Inferior parietal cortex (tissue), 1 donor: ENCODE measurements around the gene EXOC8.

Experiments used
- DNase-seq: peaks from one replicate; pipeline ENCODE4 v3.0.0-alpha.2; 2016; ENCODE audit errors: extremely low spot score

EXOC8 gene

DNA sequence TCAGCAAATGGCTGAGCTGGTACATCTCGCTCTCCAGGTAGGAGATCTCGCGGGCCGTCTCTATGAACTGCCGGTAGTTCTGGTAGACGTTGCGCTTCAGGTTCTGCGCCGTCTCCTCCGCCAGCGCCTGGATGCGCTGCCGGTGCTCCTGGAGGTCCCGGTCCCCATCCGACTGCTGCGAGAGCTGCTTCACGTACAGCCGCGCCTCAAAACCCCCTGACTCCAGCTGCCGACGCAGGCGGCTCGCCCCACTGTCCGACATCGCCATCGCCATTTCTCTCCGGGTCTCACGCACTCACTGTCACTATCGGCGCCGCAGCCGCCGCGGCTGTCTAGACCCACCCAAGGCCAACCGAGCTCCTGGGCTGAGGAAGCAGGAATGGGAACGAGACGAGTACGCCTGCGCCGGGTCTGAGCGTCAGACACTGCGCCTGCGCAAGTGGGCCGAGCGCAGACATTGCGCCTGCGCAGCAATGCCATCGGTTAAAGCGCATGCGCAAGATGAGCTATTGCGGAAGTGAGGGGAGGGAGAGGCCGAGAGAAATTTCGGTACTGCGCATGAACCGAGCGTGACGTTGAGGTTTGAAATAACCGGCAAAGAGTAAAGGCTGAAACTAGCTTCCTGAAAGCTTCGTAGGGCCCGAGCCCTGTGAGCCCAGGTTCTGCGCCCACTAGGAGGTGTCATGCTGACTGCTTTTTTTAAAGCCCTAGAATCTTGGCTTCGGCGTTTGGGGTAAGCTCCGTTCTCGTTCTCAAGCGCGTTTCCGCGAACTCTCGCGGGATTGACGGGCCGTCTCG lies at the start of gene EXOC8:
Gene EXOC8 (minus strand): TSS at position 381 of the 798 bp plus-strand sequence. CDS start 107 bp downstream, at position 274.
- peak; percentile 100 for DNase-seq

DNA sequence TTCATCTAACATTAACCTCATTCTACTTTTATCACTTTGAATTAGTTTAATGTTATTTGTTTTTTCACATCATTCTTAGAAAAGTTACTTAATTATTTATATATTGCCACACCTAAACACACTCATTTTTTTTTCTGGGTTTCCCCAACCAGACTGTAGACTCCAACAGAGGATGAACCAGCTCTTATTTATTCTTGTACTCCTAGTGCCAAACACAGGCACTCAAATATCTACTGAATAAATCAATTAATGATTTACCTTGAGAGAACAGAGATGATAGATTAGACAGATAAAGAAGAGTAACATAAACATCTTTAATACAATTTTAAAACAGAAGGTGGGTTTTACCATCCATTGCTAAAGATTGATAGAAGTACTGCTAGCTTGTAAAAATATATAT lies 48.8 kb upstream of the EXOC8 start:
- DNase-seq: no peak

DNA sequence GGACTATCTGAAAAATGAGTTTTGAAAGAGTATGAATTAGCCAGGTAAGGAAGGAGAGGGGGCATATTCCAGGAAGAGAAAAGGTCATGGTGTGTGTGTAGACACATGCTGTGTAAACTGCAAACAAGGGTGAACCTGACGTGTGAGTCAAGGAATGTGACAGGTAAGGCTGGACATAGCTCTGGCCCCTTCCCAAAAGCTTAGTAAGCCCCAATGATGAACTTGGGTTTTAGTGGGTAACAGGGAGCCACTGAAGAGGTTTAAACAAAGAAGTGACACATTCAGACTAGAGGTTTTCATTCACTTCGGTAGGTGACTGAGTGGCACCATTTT lies 47.7 kb upstream of the EXOC8 start:
- no peak for DNase-seq

- DNase-seq: no peak
Measured at GRCh38 chr1:231384696-231385415, 47.2 kb upstream of the EXOC8 start.

- DNase-seq: no peak
Measured at GRCh38 chr1:231383159-231383860, 45.7 kb upstream of the EXOC8 start.

- no peak for DNase-seq
Measured at GRCh38 chr1:231382426-231382825, 44.8 kb upstream of the EXOC8 start.

- no peak for DNase-seq
Measured at GRCh38 chr1:231381729-231382128, 44.1 kb upstream of the EXOC8 start.

GRCh38 chr1:231376875-231377549 lies 39.4 kb upstream of the EXOC8 start:
- no peak for DNase-seq

- no peak for DNase-seq
Measured at GRCh38 chr1:231376101-231376500, 38.4 kb upstream of the EXOC8 start.

- DNase-seq: no peak
Measured at GRCh38 chr1:231374394-231374793, 36.7 kb upstream of the EXOC8 start.

DNA sequence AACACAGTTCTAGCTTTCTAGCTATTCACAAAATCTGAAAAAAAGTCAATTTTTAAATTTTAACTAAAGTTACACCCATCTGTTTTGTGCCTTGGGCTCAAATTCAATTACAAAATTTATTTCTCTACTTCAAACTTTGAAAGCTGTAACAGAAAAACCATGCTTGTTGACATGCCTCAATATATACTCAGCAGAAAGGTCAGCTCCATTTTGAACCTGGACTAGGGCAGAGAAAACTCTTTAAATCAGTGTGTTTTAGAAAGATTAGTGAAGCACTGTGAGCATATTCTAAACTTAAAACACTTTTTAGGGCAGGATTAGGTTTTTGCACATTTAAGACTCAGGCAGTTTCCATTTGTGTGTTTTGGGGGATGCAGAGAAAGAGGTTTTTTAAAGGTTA lies 34.8 kb upstream of the EXOC8 start:
- no peak for DNase-seq

GRCh38 chr1:231369282-231369681 lies 31.6 kb upstream of the EXOC8 start:
- DNase-seq: peak; percentile 55

GRCh38 chr1:231364192-231364591 lies 26.5 kb upstream of the EXOC8 start:
- DNase-seq: no peak

DNA sequence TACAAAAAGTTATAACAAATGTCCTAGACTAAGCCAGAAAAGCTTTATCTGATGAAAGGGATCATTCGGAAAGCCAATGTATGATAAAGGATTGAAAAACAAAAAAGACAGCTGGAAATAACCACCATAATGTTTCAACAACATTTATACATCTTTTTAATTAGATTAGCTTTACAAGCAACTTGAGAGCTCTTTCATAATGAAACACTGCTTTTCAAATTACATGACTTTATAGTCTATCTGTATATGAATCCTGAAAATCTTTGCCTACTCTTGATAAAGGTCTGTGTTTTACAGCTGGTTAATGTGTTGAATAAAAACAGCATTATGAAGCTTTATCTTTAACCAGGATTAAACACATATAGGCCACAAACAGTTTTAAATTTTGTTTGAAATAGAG lies 26.0 kb upstream of the EXOC8 start:
- no peak for DNase-seq

DNA sequence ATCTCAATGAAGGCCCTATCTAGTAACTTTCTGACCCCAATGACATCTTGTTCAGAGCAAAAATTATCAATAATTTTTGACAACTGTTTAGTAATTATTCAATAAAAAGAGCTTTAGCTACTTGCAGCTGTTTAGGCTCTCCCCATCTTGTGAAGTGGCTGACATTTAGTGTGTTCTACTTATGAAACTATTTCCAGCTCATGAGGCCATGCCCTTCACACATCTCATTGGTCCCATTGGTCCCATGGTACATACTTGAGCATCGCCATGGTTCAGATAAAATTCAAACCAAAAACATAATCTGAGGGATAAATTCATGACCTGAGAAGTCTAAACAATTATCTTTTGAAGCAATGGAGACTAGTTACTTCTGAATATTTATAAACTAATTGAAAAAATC lies 24.7 kb upstream of the EXOC8 start:
- DNase-seq: no peak

DNA sequence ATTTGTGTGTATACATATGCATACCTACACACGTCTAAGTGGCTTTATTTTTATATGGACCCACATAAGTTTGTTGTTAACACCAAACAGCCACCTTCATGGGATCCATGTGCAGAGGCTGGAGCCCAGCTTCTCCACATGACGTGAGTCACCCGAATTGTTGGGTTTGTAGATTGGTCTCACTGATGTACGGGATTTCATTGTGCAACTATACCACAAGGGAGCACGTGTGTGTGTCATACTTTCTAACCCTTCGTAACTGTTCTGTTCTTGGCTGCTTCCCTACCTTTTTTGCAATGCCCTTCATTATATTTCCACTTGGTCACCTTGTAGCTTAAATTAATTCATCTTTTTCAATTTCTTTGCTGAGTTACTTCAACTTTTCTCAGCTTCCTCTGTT lies 21.5 kb upstream of the EXOC8 start:
- DNase-seq: no peak

DNA sequence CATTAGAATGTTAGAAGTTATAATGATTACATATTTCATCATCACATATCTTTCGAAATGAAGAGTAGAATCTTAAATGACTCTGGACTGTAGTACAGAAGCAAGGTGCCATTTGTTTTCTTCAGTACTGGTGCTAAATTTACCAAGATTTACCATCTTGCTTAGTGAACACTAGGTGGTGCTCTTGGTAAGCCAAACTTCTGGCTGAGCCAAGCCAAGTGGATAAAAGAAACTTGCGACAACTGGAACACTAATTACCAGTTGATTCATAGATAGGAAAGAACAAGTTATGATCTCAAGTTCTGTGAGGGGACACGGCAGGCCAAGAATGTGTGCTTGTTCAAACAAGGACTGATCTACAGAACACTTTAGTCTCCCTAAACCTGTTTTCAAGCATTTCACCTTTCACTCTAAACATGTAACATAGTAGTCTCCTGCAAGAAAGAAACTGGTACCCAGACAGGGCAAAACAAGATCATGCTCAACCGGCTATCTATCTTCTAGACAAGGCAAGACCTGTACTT lies 20.2 kb upstream of the EXOC8 start:
- DNase-seq: peak; percentile 80

GRCh38 chr1:231357187-231357772 lies 19.6 kb upstream of the EXOC8 start:
- DNase-seq: no peak

GRCh38 chr1:231355171-231355570 lies 17.5 kb upstream of the EXOC8 start:
- no peak for DNase-seq

GRCh38 chr1:231354330-231355020 lies 16.8 kb upstream of the EXOC8 start:
- no peak for DNase-seq

GRCh38 chr1:231353086-231353485 lies 15.4 kb upstream of the EXOC8 start:
- no peak for DNase-seq
